ENCODE data around the gene PMPCA.

The PMPCA gene

GRCh38 chr9:136456258-136456657 is 45.8 kb downstream of the PMPCA start:
- Histone ChIP-seq H3K27ac (replicated peaks) (no peak overlapping the region), H3K27me3 (ENCODE audit: insufficient read depth, poor library complexity, severe bottlenecking) (no peaks in the 10 kb centered on the region), H3K4me3 (replicated peaks; ENCODE audit: insufficient read depth, low read length) (no peak overlapping the region)
- DNase-seq (ENCODE audit: low read depth in 1 of 2, low spot score in 1 of 2): no peak
- no peak for TF ChIP-seq CTCF (IDR thresholded peaks at IDR 0.05; ENCODE audit: insufficient read depth, low read length)

- no peak for TF ChIP-seq REST (IDR thresholded peaks at IDR 0.05; ENCODE audit: insufficient replicate concordance, low read depth)
- TF ChIP-seq GABPA (IDR thresholded peaks at IDR 0.05; ENCODE audit: low read depth): no peak
- TF ChIP-seq SPI1 (IDR thresholded peaks at IDR 0.05; ENCODE audit: borderline replicate concordance, low read depth): no peak
- TF ChIP-seq CTCF (IDR thresholded peaks at IDR 0.05; ENCODE audit: insufficient read depth, low read length): no peak
- no peak for TF ChIP-seq POLR2AphosphoS5 (IDR thresholded peaks at IDR 0.05; ENCODE audit: low read depth)
Observed at GRCh38 chr9:136457326-136457725, 46.9 kb downstream of the PMPCA start.

GRCh38 chr9:136459425-136459824 is 49.0 kb downstream of the PMPCA start:
- no peak for DNase-seq (ENCODE audit: low read depth in 1 of 2, low spot score in 1 of 2)
- Histone ChIP-seq H3K27me3 (ENCODE audit: insufficient read depth, poor library complexity, severe bottlenecking) (no peaks in the 10 kb centered on the region), H3K4me3 (replicated peaks; ENCODE audit: insufficient read depth, low read length) (no peak overlapping the region), H3K27ac (replicated peaks) (no peak overlapping the region)
- TF ChIP-seq GABPA (IDR thresholded peaks at IDR 0.05; ENCODE audit: low read depth): no peak
- no peak for TF ChIP-seq POLR2AphosphoS5 (IDR thresholded peaks at IDR 0.05; ENCODE audit: low read depth)
- no peak for TF ChIP-seq CTCF (IDR thresholded peaks at IDR 0.05; ENCODE audit: insufficient read depth, low read length)
- TF ChIP-seq SPI1 (IDR thresholded peaks at IDR 0.05; ENCODE audit: borderline replicate concordance, low read depth): no peak
- no peak for TF ChIP-seq REST (IDR thresholded peaks at IDR 0.05; ENCODE audit: insufficient replicate concordance, low read depth)

More at GRCh38 chr9:136457326-136457725, 46.9 kb downstream of the PMPCA start:
- Histone ChIP-seq H3K27ac (replicated peaks) (no peak overlapping the region), H3K27me3 (ENCODE audit: insufficient read depth, poor library complexity, severe bottlenecking) (no peaks in the 10 kb centered on the region), H3K4me3 (replicated peaks; ENCODE audit: insufficient read depth, low read length) (no peak overlapping the region)
- DNase-seq (ENCODE audit: low read depth in 1 of 2, low spot score in 1 of 2): no peak

GRCh38 chr9:136460772-136461325 is 50.4 kb downstream of the PMPCA start:
- no peak for TF ChIP-seq GABPA (IDR thresholded peaks at IDR 0.05; ENCODE audit: low read depth)
- TF ChIP-seq CTCF (IDR thresholded peaks at IDR 0.05; ENCODE audit: insufficient read depth, low read length): no peak
- Histone ChIP-seq H3K4me3 (replicated peaks; ENCODE audit: insufficient read depth, low read length) (no peak overlapping the region), H3K27me3 (ENCODE audit: insufficient read depth, poor library complexity, severe bottlenecking) (no peaks in the 10 kb centered on the region), H3K27ac (replicated peaks) (no peak overlapping the region)
- no peak for DNase-seq (ENCODE audit: low read depth in 1 of 2, low spot score in 1 of 2)
